Measurements from ENCODE around the gene SLC8A2. TPM values are rescaled to one million over a fixed set of nuclear protein-coding genes. Genes with fewer than 3 reads are reported as not detected.

The SLC8A2 gene
- total RNA-seq, 4 donors from 2014 or later = 0.19 to 1.4 (median 0.47) TPM; not detected in 1

DNA sequence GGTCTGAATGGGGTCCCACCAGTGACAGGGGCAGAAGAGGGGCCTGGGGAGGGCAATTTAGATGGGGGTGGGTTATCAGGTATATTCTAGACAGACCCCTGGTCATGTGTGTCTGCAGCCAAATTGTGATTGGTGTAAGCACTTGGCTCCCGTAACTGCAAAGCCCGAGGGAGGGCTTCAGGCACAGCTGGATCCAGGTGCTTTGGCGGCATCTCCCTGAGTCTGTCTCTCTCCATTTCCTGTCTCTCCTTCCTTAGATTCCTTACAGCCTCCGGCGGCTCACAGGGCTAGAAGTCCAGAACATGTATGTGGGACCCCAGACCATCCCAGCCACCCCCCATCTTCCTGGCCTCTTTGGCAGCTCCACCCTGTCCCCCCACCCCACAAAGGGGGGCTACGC, 91.1 kb downstream of the SLC8A2 start:
- TF ChIP-seq, protein P1, sequence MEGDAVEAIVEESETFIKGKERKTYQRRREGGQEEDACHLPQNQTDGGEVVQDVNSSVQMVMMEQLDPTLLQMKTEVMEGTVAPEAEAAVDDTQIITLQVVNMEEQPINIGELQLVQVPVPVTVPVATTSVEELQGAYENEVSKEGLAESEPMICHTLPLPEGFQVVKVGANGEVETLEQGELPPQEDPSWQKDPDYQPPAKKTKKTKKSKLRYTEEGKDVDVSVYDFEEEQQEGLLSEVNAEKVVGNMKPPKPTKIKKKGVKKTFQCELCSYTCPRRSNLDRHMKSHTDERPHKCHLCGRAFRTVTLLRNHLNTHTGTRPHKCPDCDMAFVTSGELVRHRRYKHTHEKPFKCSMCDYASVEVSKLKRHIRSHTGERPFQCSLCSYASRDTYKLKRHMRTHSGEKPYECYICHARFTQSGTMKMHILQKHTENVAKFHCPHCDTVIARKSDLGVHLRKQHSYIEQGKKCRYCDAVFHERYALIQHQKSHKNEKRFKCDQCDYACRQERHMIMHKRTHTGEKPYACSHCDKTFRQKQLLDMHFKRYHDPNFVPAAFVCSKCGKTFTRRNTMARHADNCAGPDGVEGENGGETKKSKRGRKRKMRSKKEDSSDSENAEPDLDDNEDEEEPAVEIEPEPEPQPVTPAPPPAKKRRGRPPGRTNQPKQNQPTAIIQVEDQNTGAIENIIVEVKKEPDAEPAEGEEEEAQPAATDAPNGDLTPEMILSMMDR (IDR thresholded peaks at IDR 0.05) = no peak
- no peak for DNase-seq (ENCODE audit: low spot score)
- ATAC-seq (ENCODE audit: low FRiP score) = no peak

DNA sequence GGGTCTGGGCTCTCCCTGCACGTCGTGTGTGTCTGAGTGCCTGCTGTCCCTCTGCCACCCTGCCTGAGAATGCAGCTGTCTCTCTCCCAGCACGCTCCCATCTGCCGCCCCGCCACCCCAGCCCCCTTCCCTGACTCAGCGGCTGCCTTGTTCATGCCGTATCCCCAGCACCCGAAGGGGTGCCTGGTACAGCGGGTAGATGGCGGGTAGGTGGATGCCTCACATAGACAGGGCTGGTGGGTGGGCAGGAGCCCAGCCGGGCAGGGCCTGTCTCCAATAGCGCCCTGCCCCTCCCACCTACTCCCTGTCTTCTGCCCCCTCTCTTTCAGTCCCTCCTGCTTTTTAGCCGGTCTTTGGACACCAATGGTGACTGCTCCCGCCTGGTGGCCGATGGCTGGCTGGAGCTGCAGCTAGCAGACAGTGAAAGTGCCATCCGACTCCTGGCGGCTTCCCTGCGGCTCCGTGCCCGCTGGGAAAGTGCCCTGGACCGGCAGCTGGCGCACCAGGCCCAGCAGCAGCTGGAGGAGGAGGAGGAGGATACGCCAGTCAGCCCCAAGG, 92.2 kb downstream of the SLC8A2 start:
- ATAC-seq (ENCODE audit: low FRiP score) = no peak
- TF ChIP-seq, protein P1 (IDR thresholded peaks at IDR 0.05) = no peak
- DNase-seq (ENCODE audit: low spot score) = no peak

DNA sequence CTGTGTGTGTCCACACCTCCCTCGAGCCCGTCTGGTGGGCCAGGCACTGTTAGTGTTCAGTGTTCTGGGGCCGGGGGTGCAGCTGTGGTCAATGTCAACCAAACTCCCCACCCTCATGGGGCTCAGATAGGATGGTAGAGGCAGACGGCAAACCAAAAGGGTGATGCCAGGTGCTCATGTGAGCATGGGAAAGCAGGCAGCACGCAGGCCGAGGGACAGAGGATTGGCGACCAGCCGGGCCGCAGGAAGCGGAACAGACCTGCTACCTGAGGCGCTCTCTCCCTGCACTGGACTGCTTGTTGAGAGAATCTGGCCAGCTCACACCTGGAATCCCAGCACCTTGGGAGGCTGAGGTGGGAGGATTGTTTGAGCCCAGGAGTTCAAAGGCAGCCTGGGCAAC, 93.4 kb downstream of the SLC8A2 start:
- ATAC-seq (ENCODE audit: low FRiP score) (no peak), DNase-seq (ENCODE audit: low spot score) (no peak)
- TF ChIP-seq, protein P1 (IDR thresholded peaks at IDR 0.05) = no peak

Other genes with a start within 250 kb of the SLC8A2 start
- 1 to 10 TPM; 1.0 to 9.1 (median 1.8) TPM for gene BBC3, start 240.7 kb downstream of the SLC8A2 start, total RNA-seq
- 10 to 100 TPM in 2 of 4 donors, 1 to 10 TPM in 2; 8.2 to 16.7 (median 12.5) TPM for gene CCDC9, start 215.4 kb downstream of the SLC8A2 start, total RNA-seq
- gene INAFM1, start 197.0 kb downstream of the SLC8A2 start, total RNA-seq = 1 to 10 TPM; 3.3 to 8.2 (median 5.7) TPM
- 10 to 100 TPM; 26.5 to 94.0 (median 60.7) TPM for gene C5AR1, start 162.0 kb downstream of the SLC8A2 start, total RNA-seq
- gene C5AR2, start 139.7 kb downstream of the SLC8A2 start, total RNA-seq = 10 to 100 TPM in 3 of 4 donors, 1 to 10 TPM in 1; 5.4 to 16.9 (median 12.9) TPM
- gene DHX34, start 122.6 kb downstream of the SLC8A2 start, total RNA-seq = 10 to 100 TPM in 3 of 4 donors, 1 to 10 TPM in 1; 9.5 to 22.2 (median 14.7) TPM
- gene MEIS3, start 52.4 kb downstream of the SLC8A2 start, total RNA-seq = 10 to 100 TPM in 2 of 4 donors, 1 to 10 TPM in 2; 7.3 to 17.2 (median 11.6) TPM
- 1 to 10 TPM; 4.4 to 7.6 (median 5.5) TPM for gene KPTN, start 12.3 kb upstream of the SLC8A2 start, total RNA-seq
- gene NAPA, start 43.2 kb upstream of the SLC8A2 start, total RNA-seq = 10 to 100 TPM; 77.5 to 83.6 (median 81.0) TPM
- 1 to 10 TPM in 1 of 4 donors, under 1 TPM in 3; 0.37 to 1.2 (median 0.46) TPM for gene ZNF541, start 101.3 kb upstream of the SLC8A2 start, total RNA-seq
- gene BICRA, start 137.2 kb upstream of the SLC8A2 start, total RNA-seq = 10 to 100 TPM in 1 of 4 donors, 1 to 10 TPM in 3; 3.2 to 20.3 (median 6.8) TPM
- gene EHD2, start 241.5 kb upstream of the SLC8A2 start, total RNA-seq = 100 to 1,000 TPM in 3 of 4 donors, 10 to 100 TPM in 1; 93.5 to 184 (median 124) TPM

Data from omental fat pad (tissue), 4 donors.